ELR (cell line): ENCODE measurements around the gene ADCY3.
A peak's percentile ranks its signal among the peaks of the same experiment; 100 is the strongest.

Experiments used
- DNase-seq: peaks from one replicate; pipeline ENCODE4 v3.0.0-alpha.2; 2015; ENCODE audit warnings: low read depth

The ADCY3 gene

GRCh38 chr2:24920098-24920808, at the start of gene ADCY3:
Gene ADCY3, minus strand, starts transcription at chr2:24920237. Its CDS starts 1,250 bp downstream, at chr2:24918987.
- DNase-seq: peak; percentile 50

- no peak for DNase-seq
These were observed 49.7 kb upstream of the ADCY3 start for GRCh38 chr2:24969784-24970183.

- no peak for DNase-seq
These were observed 41.9 kb upstream of the ADCY3 start for GRCh38 chr2:24961903-24962302.

DNA sequence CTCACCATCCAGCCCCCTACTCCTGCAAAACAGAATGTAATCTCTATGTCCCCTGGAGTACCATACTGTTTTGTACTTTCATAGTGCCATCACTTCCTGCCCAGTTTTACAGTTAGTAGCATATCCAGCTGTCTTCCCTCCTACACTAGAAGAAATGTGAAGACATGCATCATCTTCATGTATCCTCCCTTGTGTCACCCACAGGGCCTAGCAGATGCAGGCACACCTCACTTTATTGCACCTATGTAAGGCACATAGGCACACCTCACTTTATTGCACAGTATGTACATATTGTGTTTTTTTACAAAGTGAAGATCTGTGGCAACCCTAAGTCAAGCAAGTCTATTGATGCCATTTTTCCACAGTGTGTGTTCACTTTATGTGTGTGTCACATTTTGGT, 39.7 kb upstream of the ADCY3 start:
- DNase-seq: no peak

DNA sequence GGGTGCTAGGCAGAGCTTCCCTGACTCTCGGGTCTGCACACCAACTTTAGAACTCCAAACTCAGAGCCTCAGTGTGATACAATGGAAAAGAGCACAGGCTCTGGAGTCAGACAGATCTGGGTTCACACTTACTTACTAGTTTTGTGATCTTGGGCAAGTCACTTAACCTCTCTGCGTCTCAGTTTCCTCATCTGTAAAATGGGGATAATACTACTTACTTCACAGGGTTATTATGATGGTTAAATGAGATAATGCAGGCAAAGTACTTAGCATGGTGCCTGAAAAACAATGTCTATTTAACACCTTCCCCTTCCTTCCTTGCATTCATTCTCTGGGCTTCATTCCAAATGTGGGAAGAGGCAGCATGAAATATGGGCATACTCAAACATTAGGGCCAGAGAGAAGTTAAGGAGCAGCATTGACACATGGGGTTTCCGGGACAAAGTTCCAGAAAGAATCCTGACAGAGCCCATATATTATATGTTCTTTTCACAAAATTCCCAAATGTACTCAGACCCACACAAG, 38.4 kb upstream of the ADCY3 start:
- DNase-seq: no peak

DNA sequence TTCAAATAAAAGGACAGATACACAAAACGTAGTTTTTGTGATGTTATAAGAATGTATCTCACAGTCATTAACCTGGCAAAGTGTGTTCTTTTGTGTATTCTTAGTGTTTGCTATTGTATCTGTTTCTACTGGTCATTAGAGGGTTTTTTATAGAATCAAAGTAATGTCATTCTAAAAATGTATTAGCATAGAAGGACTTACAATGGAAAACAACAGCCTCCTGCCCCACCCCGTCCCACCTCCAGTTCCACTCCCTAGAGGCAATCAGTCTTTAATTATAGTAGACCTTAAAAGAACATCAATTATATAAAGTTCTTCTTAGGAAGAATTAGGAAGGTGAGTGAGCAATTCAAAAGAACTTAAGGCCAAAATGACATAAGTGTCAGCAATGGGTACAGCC, 37.9 kb upstream of the ADCY3 start:
- no peak for DNase-seq

DNA sequence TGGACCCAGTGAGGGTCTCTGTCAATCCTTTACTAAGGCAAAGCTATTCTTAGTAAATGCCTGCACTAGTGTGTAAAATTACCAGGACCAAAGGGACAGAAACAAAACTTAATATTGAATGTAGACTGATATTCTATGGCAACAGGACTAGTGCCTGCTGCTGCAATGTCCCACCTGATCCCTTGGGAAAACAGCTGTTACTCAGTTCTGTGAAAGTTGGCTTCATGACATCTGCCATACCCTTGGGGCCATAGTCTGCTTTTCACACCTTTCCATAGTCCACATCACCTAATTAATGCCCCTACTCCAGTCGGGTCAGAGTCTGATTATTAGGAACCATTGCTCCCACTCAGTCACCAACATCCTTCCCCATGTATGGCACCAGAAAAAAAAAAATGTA, 37.2 kb upstream of the ADCY3 start:
- DNase-seq: no peak

GRCh38 chr2:24955921-24956320, 35.9 kb upstream of the ADCY3 start:
- no peak for DNase-seq

DNA sequence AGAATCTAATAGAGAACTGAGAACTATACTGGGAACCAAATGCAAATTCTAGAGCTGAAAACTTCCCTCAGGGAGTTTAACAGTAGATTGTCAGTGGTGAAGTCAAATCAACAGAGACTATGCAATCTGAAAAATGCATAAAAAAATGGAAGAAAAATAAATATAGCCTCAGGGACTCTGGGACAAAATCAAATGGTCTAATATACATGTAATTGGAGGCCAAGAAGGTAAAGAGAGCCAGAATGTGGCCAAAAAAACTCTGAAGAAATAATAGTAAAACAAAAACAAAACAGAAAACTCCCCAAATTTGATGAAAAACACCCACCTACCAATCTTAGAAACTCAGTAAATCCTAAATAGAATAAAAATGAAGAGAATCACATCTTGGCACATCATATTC, 35.2 kb upstream of the ADCY3 start:
- no peak for DNase-seq

DNA sequence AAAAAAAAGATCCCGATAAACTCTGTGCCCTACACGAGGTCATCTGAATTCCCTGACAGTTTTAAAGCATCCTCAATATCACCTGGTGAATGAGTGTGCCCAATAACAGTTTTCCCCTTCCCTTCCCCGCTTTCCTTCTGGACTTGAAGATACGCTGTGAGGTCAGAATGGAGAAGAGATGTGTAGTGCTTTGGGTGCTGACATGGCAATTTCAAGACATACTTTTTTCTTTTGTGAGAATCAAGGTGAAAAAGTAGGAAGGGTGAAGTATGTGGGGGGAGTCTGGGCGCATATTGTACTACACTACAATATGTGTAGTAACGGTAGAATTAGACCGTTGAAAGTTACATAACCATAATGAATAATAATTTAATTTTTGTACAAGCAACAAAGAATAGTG, 30.1 kb upstream of the ADCY3 start:
- no peak for DNase-seq

GRCh38 chr2:24948506-24948905, 28.5 kb upstream of the ADCY3 start:
- no peak for DNase-seq

GRCh38 chr2:24947561-24948157, 27.6 kb upstream of the ADCY3 start:
- DNase-seq: no peak

GRCh38 chr2:24945907-24946306, 25.9 kb upstream of the ADCY3 start:
- DNase-seq: peak; percentile 66

DNA sequence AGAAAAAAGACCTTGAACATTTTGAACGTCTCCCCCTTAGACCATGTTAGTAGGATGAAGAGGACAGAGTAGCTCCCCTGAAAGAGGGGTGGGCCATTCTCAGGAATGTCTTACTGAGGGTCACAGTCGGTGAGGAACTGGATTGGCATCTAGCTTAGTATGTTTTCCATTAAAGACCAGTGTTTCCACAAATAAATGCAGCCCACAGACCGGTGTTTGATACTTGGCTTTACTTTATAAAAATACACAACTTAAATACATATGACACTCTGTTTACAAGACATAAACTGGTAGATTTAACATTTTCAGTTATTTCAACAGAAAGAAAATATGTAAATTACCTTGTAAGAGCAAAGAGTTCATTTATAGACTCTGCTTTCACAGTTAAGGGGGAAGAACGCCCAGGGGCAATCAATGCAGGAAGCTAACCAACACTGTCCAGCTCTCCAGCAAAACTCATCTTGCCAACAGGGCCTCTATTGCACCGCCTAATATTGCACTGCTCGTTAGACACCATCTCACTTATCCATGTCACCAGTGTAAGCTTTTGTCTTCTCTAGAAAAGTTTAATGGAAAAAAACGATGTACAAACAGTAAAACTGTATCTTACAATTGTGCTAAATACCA, 23.5 kb upstream of the ADCY3 start:
- DNase-seq: no peak

- DNase-seq: no peak
These were observed 19.3 kb upstream of the ADCY3 start for GRCh38 chr2:24939353-24939752.

DNA sequence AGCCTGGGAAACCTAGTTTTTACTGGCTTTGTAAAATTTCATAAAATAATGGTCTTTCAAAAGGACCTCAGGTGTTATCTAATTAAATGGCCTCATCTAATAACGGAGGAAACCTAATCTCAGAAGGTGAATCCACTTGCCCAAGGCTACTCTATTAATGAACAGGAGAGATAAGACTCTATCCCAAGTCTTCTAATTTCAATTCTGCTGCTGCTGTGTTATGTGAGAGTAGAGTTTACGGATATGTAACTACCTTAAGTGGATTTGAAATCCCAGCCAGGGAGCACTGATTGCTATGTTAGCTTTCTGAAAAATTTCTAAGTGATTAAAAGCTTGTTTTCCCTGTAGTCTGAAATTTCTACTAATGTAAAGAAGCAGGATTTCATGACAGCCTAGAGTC, 17.2 kb upstream of the ADCY3 start:
- no peak for DNase-seq

- no peak for DNase-seq
These were observed 15.1 kb upstream of the ADCY3 start for GRCh38 chr2:24935145-24935544.

- no peak for DNase-seq
These were observed 12.7 kb upstream of the ADCY3 start for GRCh38 chr2:24932715-24933114.

DNA sequence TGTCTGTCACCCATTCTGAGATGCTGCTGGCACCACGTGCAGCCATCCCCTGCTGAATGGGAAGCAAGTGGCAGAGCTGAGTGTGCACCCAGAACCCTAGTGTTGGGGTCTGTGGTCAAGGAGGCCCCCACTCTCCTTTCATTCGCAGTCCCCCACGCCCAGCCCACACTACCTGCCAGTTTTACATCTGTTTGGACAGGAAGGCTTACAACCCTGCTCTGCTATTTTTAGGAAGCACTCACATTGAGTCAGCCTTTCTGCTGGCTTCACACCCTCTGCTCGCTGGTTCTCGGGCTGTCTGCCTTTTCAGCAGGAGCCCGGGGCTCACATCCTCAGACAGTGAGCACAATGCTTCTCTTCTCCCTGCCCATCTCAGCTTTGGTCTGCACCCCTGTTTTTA, 10.7 kb upstream of the ADCY3 start:
- peak; percentile 43 for DNase-seq

DNA sequence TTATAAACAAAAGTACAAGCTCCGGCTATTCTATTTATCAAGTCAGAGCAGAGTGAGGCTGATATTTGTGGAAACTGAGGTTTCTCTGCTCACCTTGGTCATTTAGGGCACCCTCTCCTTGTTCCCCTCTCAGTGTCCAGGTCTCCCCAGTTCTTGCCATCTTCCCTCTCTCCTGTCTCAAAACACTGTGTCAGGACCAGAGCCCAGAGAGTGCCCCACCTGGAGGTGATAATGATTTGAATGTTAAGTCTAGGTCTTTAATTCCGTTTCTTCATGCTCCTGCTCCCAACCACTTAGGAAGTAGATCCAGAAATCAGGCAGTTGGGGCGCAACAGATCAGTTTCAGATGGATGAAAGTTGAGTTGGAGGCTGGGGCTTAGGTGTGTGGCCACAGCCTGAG, 9.2 kb upstream of the ADCY3 start:
- DNase-seq: no peak

GRCh38 chr2:24928036-24928435, 8.0 kb upstream of the ADCY3 start:
- DNase-seq: no peak

- no peak for DNase-seq
These were observed 6.7 kb upstream of the ADCY3 start for GRCh38 chr2:24926602-24927252.

- no peak for DNase-seq
These were observed 6.2 kb upstream of the ADCY3 start for GRCh38 chr2:24926220-24926601.
